NOMO-1 treated with dmso at 0.1 percent for 144 hours (cell line): ENCODE measurements around the gene IL1RAPL2.

Experiments
- DNase-seq: peaks from one replicate; lab custom pipeline; 2025; ENCODE audit not compliant: unreplicated experiment; lab: John Stamatoyannopoulos, UW

Gene IL1RAPL2

GRCh38 chrX:105260291-105261043 is 694.5 kb downstream of the IL1RAPL2 start:
- DNase-seq = no peak

GRCh38 chrX:105263171-105263570 is 697.2 kb downstream of the IL1RAPL2 start:
- no peak for DNase-seq

- no peak for DNase-seq
Observed at GRCh38 chrX:105263801-105264200, 697.8 kb downstream of the IL1RAPL2 start.

- no peak for DNase-seq
Observed at GRCh38 chrX:105265093-105265492, 699.1 kb downstream of the IL1RAPL2 start.

- no peak for DNase-seq
Observed at GRCh38 chrX:105266456-105266855, 700.5 kb downstream of the IL1RAPL2 start.

- DNase-seq = no peak
Observed at GRCh38 chrX:105267167-105267566, 701.2 kb downstream of the IL1RAPL2 start.

GRCh38 chrX:105269386-105269785 is 703.4 kb downstream of the IL1RAPL2 start:
- DNase-seq = no peak

- no peak for DNase-seq
Observed at GRCh38 chrX:105273326-105273725, 707.3 kb downstream of the IL1RAPL2 start.

GRCh38 chrX:105274091-105274490 is 708.1 kb downstream of the IL1RAPL2 start:
- DNase-seq = no peak

- no peak for DNase-seq
Observed at GRCh38 chrX:105277132-105277531, 711.1 kb downstream of the IL1RAPL2 start.

GRCh38 chrX:105282077-105282476 is 716.1 kb downstream of the IL1RAPL2 start:
- no peak for DNase-seq

GRCh38 chrX:105297041-105297440 is 731.0 kb downstream of the IL1RAPL2 start:
- no peak for DNase-seq

- no peak for DNase-seq
Observed at GRCh38 chrX:105299286-105299685, 733.3 kb downstream of the IL1RAPL2 start.

GRCh38 chrX:105302246-105302645 is 736.2 kb downstream of the IL1RAPL2 start:
- no peak for DNase-seq

- no peak for DNase-seq
Observed at GRCh38 chrX:105307762-105308161, 741.8 kb downstream of the IL1RAPL2 start.

- no peak for DNase-seq
Observed at GRCh38 chrX:105313596-105313995, 747.6 kb downstream of the IL1RAPL2 start.

- no peak for DNase-seq
Observed at GRCh38 chrX:105314458-105314857, 748.5 kb downstream of the IL1RAPL2 start.

- DNase-seq = no peak
Observed at GRCh38 chrX:105315248-105315647, 749.2 kb downstream of the IL1RAPL2 start.

- DNase-seq = no peak
Observed at GRCh38 chrX:105317117-105317516, 751.1 kb downstream of the IL1RAPL2 start.

GRCh38 chrX:105323928-105324327 is 757.9 kb downstream of the IL1RAPL2 start:
- no peak for DNase-seq

- no peak for DNase-seq
Observed at GRCh38 chrX:105328773-105329172, 762.8 kb downstream of the IL1RAPL2 start.

- no peak for DNase-seq
Observed at GRCh38 chrX:105331244-105331643, 765.2 kb downstream of the IL1RAPL2 start.

GRCh38 chrX:105347373-105347772 is 781.4 kb downstream of the IL1RAPL2 start:
- DNase-seq = no peak
